Naive thymus-derived CD4-positive, alpha-beta T cell (primary cell): ENCODE measurements around the gene NEK10. TPM values are rescaled to one million over a fixed set of nuclear protein-coding genes. Genes with fewer than 3 reads are reported as not detected.

Source experiments
- ATAC-seq: fragments of 150-1000 bp; cut with Tn5 transposase; 2 replicates; pipeline ENCODE4 v1.10.0; 2021; ENCODE audit warnings: mild to moderate bottlenecking, moderate library complexity
- CTCF ChIA-PET: fragments of 350-600 bp; sonication (Branson Sonifier 250); formaldehyde crosslinking; loops from one replicate; lab custom pipeline; 2021; ENCODE audit warnings: antibody characterized with exemption; lab: Charles Lee
- POLR2A ChIA-PET: fragments of 350-600 bp; sonication (Branson Sonifier 250); formaldehyde crosslinking; loops from one replicate; lab custom pipeline; 2021; ENCODE audit warnings: antibody characterized with exemption, inconsistent platforms; lab: Charles Lee
- DNase-seq, 9 donors: peaks; one replicate each; pipeline versions ENCODE4 v3.0.0 to v3.0.0-alpha.2; 2020 to 2022; ENCODE audit warnings: mixed read lengths in 1 of 9
- H3K27ac ChIP-seq: one replicate; pipeline ENCODE4 v1.7.0; 2013; ENCODE audit warnings: mild to moderate bottlenecking, low read depth, low read length, moderate library complexity
- H3K27me3 ChIP-seq, 2 donors: one replicate each; pipeline ENCODE4 v1.7.0; 2013; ENCODE audit warnings: low read length in 2 of 2, mild to moderate bottlenecking in 2 of 2, moderate library complexity in 2 of 2; ENCODE audit not compliant: control insufficient read depth in 2 of 2, insufficient read depth in 2 of 2
- H3K36me3 ChIP-seq, 3 experiments: 1 replicate in 2 of 3; 2 replicates in 1 of 3; pipeline ENCODE4 v1.7.0; 2013; ENCODE audit warnings: low read length in 3 of 3, mild to moderate bottlenecking in 3 of 3, moderate library complexity in 1 of 3; ENCODE audit not compliant: insufficient read depth in 3 of 3, control insufficient read depth in 2 of 3
- H3K4me1 ChIP-seq, 2 donors: one replicate each; pipeline ENCODE4 v1.7.0; 2013; ENCODE audit warnings: low read length in 2 of 2, mild to moderate bottlenecking in 2 of 2, moderate library complexity in 1 of 2; ENCODE audit not compliant: control insufficient read depth in 2 of 2, insufficient read depth in 2 of 2
- H3K4me3 ChIP-seq: 2 replicates; pipeline ENCODE4 v1.7.0; 2013; ENCODE audit warnings: mild to moderate bottlenecking, low read length
- H3K9me3 ChIP-seq, 3 experiments: 1 replicate in 2 of 3; 2 replicates in 1 of 3; pipeline ENCODE4 v1.7.0; 2013; ENCODE audit warnings: low read length in 3 of 3; ENCODE audit not compliant: control insufficient read depth in 2 of 3
- H3K27ac Mint-ChIP-seq, 9 donors: one replicate each; pipeline ENCODE4 v1.8.0; 2020 to 2022; ENCODE audit warnings: mixed read lengths in 9 of 9, mild to moderate bottlenecking in 8 of 9, moderate library complexity in 5 of 9, inconsistent platforms in 2 of 9
- H3K27me3 Mint-ChIP-seq, 5 donors: one replicate each; pipeline ENCODE4 v1.8.0; 2021 to 2022; ENCODE audit warnings: mixed read lengths in 5 of 5, mild to moderate bottlenecking in 1 of 5
- H3K36me3 Mint-ChIP-seq, 5 donors: one replicate each; pipeline ENCODE4 v1.8.0; 2020 to 2022; ENCODE audit warnings: mixed read lengths in 5 of 5, mild to moderate bottlenecking in 3 of 5, inconsistent platforms in 1 of 5
- H3K4me1 Mint-ChIP-seq, 7 donors: one replicate each; pipeline ENCODE4 v1.8.0; 2020 to 2022; ENCODE audit warnings: mixed read lengths in 7 of 7, mild to moderate bottlenecking in 3 of 7, inconsistent platforms in 1 of 7
- H3K4me3 Mint-ChIP-seq, 10 donors: one replicate each; pipeline ENCODE4 v1.8.0; 2020 to 2022; ENCODE audit warnings: mild to moderate bottlenecking in 10 of 10, mixed read lengths in 10 of 10, moderate library complexity in 6 of 10, inconsistent platforms in 2 of 10
- H3K9me3 Mint-ChIP-seq, 11 donors: one replicate each; pipeline ENCODE4 v1.8.0; 2020 to 2022; ENCODE audit warnings: mixed read lengths in 11 of 11, mild to moderate bottlenecking in 4 of 11, inconsistent platforms in 1 of 11, moderate library complexity in 1 of 11
- intact Hi-C, 2 donors: fragments of 100-400 bp; cut with micrococcal nuclease; formaldehyde crosslinking; loops; one replicate each; pipeline ENCODE4 v1.15.1; 2023
- polyA plus RNA-seq, 2 donors: library from polyadenylated mRNA; unstranded; fragments of 300-500 nt; fragmentation: Illumina TruSeq; gene quantifications; one replicate each; pipeline ENCODE4 v1.2.3, GENCODE V29; 2021
- total RNA-seq, 6 experiments: library from RNA in 5 of 6; stranded (reverse) in 5 of 6; gene quantifications; 1 replicate in 5 of 6; 2 replicates in 1 of 6; pipeline ENCODE4 v1.2.3 and lab custom pipeline; 2021 to 2026

The NEK10 gene
- total and polyA plus RNA-seq, 7 experiments from 2014 or later, result 0.64 to 2.0 (median 0.95) TPM; not detected in 2

DNA sequence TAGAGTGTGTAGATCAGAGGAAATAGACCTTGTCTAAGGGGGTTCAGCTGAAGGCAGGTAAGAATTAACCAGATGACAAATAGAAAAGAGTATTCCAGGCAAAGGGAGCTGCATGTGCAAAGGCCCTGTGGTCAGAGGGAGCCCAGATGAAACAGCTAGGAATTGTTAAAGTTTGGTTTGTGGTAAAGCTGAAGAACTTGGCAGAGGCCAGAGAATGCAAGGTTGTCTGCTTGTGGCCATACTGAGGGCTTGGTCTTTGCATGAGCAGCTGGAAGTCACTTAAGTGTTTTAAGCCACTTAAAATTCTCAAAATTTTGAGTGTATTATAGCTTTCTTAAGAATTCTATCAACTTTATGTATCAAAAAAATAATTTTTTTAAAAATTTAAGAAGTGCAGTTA lies 116.5 kb downstream of the NEK10 start:
- no peak overlapping the region for H3K27ac ChIP-seq
- CTCF ChIA-PET, result no interaction called here
- intact Hi-C loops, result loop anchor here in 1 of 2 donors (10.0 kb wide), 1 partner anchor 118 kb away; no protein-coding TSS in a partner anchor
- no peak overlapping the region for H3K4me3 Mint-ChIP-seq
- no peaks in the 10 kb centered on the region for H3K27me3 ChIP-seq
- H3K4me1 Mint-ChIP-seq, result no peaks in the 10 kb centered on the region
- H3K9me3 ChIP-seq, result no peaks in the 10 kb centered on the region
- no peak overlapping the region for H3K27ac Mint-ChIP-seq
- no peak for ATAC-seq
- H3K36me3 Mint-ChIP-seq, result peaks cover 0 to 6% (median 0%) of the 10 kb centered on the region in 5 donors
- H3K9me3 Mint-ChIP-seq, result peaks cover 0 to 18% (median 4%) of the 10 kb centered on the region in 11 donors
- H3K27me3 Mint-ChIP-seq, result peaks cover 11 to 39% (median 21%) of the 10 kb centered on the region in 5 donors
- H3K4me3 ChIP-seq, result no peak overlapping the region
- no peaks in the 10 kb centered on the region for H3K36me3 ChIP-seq
- DNase-seq, result no peak
- POLR2A ChIA-PET, result no interaction called here
- H3K4me1 ChIP-seq, result no peaks in the 10 kb centered on the region

DNA sequence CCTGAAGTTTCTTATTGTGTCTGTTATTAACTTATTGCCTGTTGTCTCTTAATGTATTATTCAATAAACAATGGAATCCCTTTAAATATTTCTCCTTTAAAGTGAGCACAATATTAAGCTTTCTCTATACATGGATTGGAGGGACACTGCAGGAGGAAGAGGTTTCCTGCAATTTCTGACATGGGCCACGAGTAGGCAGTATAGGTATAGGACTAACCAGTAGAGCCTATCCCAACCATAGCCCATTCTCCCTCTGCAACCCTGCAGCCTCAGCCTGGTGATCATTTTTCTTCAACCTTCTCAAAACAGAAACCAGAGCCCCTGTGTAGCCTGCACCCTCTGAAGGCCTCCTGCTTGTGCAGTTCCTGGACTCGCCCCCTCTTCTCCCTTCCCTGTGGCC lies 124.8 kb downstream of the NEK10 start:
- Histone ChIP-seq H3K4me1 (no peaks in the 10 kb centered on the region), H3K27ac (no peak overlapping the region), H3K9me3 (no peaks in the 10 kb centered on the region), H3K27me3 (no peaks in the 10 kb centered on the region), H3K36me3 (no peaks in the 10 kb centered on the region), H3K4me3 (no peak overlapping the region)
- intact Hi-C loops, result no loop called here
- H3K27me3 Mint-ChIP-seq, result peaks cover 0 to 11% (median 4%) of the 10 kb centered on the region in 5 donors
- peaks cover 0 to 23% (median 11%) of the 10 kb centered on the region in 11 donors for H3K9me3 Mint-ChIP-seq
- no peaks in the 10 kb centered on the region for H3K4me1 Mint-ChIP-seq
- H3K4me3 Mint-ChIP-seq, result no peak overlapping the region
- peaks cover 0 to 6% (median under 1%) of the 10 kb centered on the region in 5 donors for H3K36me3 Mint-ChIP-seq
- ChIA-PET CTCF (no interaction called here), POLR2A (no interaction called here)
- no peak overlapping the region for H3K27ac Mint-ChIP-seq
- ATAC-seq (no peak), DNase-seq (no peak)

DNA sequence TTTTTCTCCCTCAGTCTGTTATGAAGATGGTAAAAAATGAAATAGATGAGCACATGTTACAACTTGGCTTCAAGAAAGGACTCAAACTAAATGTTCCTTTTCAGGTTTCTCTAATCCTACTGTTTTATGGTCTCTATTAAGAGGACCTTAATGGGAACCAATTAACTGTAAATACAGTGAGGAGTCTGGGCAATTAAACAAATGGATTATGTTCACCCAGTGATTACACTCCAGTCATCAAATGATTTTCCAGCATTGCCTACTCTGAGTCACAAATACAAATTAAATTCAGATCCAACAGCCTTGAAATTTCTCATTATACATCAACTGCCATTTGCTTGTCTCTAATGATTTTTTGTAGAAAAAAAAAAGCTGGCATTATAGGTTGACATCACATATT lies 129.2 kb downstream of the NEK10 start:
- H3K4me1 Mint-ChIP-seq, result no peaks in the 10 kb centered on the region
- no peak overlapping the region for H3K4me3 ChIP-seq
- no peaks in the 10 kb centered on the region for H3K4me1 ChIP-seq
- H3K27me3 Mint-ChIP-seq, result peaks cover 0 to 4% (median 0%) of the 10 kb centered on the region in 5 donors
- H3K27ac Mint-ChIP-seq, result no peak overlapping the region
- intact Hi-C loops, result no loop called here
- H3K27me3 ChIP-seq, result no peaks in the 10 kb centered on the region
- no peak for ATAC-seq
- H3K9me3 ChIP-seq, result peaks cover 0 to 16% (median 0%) of the 10 kb centered on the region in 3 experiments
- peaks cover 13 to 56% (median 26%) of the 10 kb centered on the region in 11 donors for H3K9me3 Mint-ChIP-seq
- no peaks in the 10 kb centered on the region for H3K36me3 ChIP-seq
- H3K4me3 Mint-ChIP-seq, result no peak overlapping the region
- DNase-seq, result no peak
- H3K27ac ChIP-seq, result no peak overlapping the region
- ChIA-PET POLR2A (no interaction called here), CTCF (no interaction called here)
- H3K36me3 Mint-ChIP-seq, result peaks cover 0 to 10% (median 4%) of the 10 kb centered on the region in 5 donors

DNA sequence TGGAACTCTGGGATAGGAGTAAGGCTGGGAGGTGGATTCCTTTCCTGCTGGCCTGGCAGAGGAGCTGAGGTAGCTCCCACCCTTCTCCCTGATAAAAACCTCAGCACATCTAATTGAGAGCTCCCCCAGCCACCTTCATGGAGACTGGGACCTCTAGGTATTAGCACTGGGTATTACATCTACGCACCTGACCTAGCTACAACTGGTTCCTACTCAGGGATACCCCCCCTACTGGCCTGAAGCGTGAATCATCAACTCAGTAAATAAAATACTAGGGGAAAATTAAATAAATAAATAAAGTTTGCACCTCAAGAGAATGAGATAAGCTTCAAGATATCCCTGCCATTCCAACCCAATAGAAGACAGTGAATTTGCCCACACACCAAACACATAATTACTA lies 140.4 kb downstream of the NEK10 start:
- intact Hi-C loops, result no loop called here

DNA sequence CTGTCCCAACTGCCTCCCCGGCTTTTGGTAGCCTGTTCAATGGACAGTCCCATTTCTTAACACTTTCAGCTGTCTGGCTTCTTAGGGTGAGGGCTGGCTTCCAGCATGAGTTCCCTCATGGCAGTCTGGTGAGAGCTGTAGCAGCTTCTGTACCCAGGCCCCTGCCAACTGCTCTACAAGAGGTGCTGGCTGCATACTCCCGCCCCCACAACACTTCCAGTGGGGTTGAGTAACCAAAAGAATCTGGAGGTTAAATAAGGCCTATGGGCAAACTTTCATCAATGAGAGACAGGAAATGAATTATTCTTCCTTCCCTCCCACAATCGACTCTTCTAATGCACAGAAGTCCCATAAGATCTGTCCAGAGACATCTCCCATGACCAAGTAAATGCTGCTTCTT lies 145.0 kb downstream of the NEK10 start:
- Mint-ChIP-seq H3K4me3 (no peak overlapping the region), H3K27ac (no peak overlapping the region), H3K27me3 (peaks cover 0 to 5% (median 0%) of the 10 kb centered on the region in 5 donors), H3K9me3 (peaks cover 0 to 2% (median 0%) of the 10 kb centered on the region in 11 donors), H3K36me3 (no peaks in the 10 kb centered on the region), H3K4me1 (peaks cover 0 to 18% (median 14%) of the 10 kb centered on the region in 7 donors)
- POLR2A ChIA-PET, result no interaction called here
- H3K36me3 ChIP-seq, result no peaks in the 10 kb centered on the region
- DNase-seq (no peak), ATAC-seq (no peak)
- H3K27ac ChIP-seq, result no peak overlapping the region
- no peaks in the 10 kb centered on the region for H3K4me1 ChIP-seq
- intact Hi-C loops, result no loop called here
- no peak overlapping the region for H3K4me3 ChIP-seq
- H3K27me3 ChIP-seq, result no peaks in the 10 kb centered on the region
- no peaks in the 10 kb centered on the region for H3K9me3 ChIP-seq
- CTCF ChIA-PET, result no interaction called here

More for the DNA sequence above, 140.4 kb downstream of the NEK10 start:
- peaks cover 0 to 5% (median 0%) of the 10 kb centered on the region in 5 donors for H3K27me3 Mint-ChIP-seq
- Histone ChIP-seq H3K4me1 (no peaks in the 10 kb centered on the region), H3K27me3 (no peaks in the 10 kb centered on the region), H3K9me3 (peaks cover 0 to 5% (median 0%) of the 10 kb centered on the region in 3 experiments), H3K36me3 (no peaks in the 10 kb centered on the region), H3K4me3 (no peak overlapping the region), H3K27ac (no peak overlapping the region)
- peaks cover 0 to 5% (median 0%) of the 10 kb centered on the region in 5 donors for H3K36me3 Mint-ChIP-seq
- POLR2A ChIA-PET, result no interaction called here
- CTCF ChIA-PET, result no interaction called here
- H3K9me3 Mint-ChIP-seq, result peaks cover 10 to 33% (median 19%) of the 10 kb centered on the region in 11 donors
- no peak overlapping the region for H3K4me3 Mint-ChIP-seq
- H3K4me1 Mint-ChIP-seq, result peaks cover 0 to 9% (median 6%) of the 10 kb centered on the region in 7 donors
- no peak overlapping the region for H3K27ac Mint-ChIP-seq
- DNase-seq, result no peak
- no peak for ATAC-seq

DNA sequence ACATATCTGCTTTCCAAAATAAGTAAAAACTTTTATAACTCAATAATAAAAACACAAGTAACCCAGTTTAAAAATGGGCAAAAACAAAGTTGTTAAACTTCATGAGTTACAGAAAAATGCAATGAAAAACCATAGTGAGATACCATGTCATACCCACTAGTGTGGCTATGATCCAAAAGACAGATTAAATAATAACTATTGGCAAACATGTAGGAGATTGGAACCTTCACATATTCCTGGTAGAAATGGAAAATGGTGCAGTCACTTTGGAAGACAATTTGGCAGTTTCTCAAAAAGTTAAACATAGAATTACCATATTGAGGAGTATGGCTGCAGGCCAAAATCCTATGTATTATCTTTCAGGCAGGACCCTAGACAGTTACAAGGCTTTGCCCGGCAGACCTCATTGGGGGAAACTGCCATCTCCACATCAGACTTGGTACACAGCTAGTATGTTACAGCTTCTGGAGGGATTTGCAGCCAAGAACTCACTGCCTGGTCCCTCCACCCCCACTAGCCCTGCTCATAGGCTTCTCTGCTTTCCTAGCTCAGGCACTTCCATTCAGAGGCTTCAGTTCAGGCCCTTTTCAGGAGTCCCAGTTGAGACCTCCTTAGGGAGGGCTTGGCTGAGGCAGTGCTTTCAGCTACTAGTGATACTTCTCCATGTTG lies 147.8 kb downstream of the NEK10 start:
- Mint-ChIP-seq H3K4me3 (no peak overlapping the region), H3K27me3 (no peaks in the 10 kb centered on the region), H3K4me1 (peaks cover 0 to 18% (median 14%) of the 10 kb centered on the region in 7 donors), H3K27ac (no peak overlapping the region), H3K36me3 (no peaks in the 10 kb centered on the region), H3K9me3 (no peaks in the 10 kb centered on the region)
- H3K4me1 ChIP-seq, result no peaks in the 10 kb centered on the region
- H3K9me3 ChIP-seq, result no peaks in the 10 kb centered on the region
- intact Hi-C loops, result no loop called here
- no peak for DNase-seq
- ChIA-PET CTCF (no interaction called here), POLR2A (no interaction called here)
- no peaks in the 10 kb centered on the region for H3K27me3 ChIP-seq
- H3K4me3 ChIP-seq, result no peak overlapping the region
- ATAC-seq, result no peak
- H3K36me3 ChIP-seq, result no peaks in the 10 kb centered on the region
- H3K27ac ChIP-seq, result no peak overlapping the region

DNA sequence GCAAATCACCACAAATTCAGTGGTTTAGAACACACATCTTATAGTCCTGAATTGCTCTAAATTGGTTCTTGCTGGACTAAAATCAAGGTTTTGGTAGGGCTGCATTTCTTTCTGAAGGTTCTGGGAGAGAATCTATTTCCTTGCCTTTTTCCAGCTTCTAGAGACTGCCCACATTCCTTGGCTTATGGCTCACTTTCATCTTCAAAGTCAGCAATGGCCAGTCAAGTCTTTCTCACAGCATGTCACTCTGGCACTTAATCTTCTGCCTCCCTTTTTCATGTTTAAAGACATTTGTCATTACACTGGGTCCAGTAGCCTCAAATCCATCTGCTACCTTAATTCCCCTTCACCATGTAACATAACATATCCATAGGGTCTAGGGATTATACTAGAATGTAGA lies 149.0 kb downstream of the NEK10 start:
- no peaks in the 10 kb centered on the region for H3K9me3 Mint-ChIP-seq
- no peak for DNase-seq
- no peak overlapping the region for H3K27ac Mint-ChIP-seq
- no peak overlapping the region for H3K4me3 ChIP-seq
- H3K4me1 Mint-ChIP-seq, result peaks cover 0 to 18% (median 14%) of the 10 kb centered on the region in 7 donors
- H3K4me1 ChIP-seq, result no peaks in the 10 kb centered on the region
- H3K36me3 ChIP-seq, result no peaks in the 10 kb centered on the region
- POLR2A ChIA-PET, result no interaction called here
- H3K4me3 Mint-ChIP-seq, result no peak overlapping the region
- no peak overlapping the region for H3K27ac ChIP-seq
- peaks cover 0 to 4% (median 0%) of the 10 kb centered on the region in 5 donors for H3K27me3 Mint-ChIP-seq
- CTCF ChIA-PET, result no interaction called here
- ATAC-seq, result no peak
- intact Hi-C loops, result no loop called here
- H3K9me3 ChIP-seq, result no peaks in the 10 kb centered on the region
- no peaks in the 10 kb centered on the region for H3K36me3 Mint-ChIP-seq
- H3K27me3 ChIP-seq, result no peaks in the 10 kb centered on the region
